Inferior parietal cortex (tissue), 1 donor: ENCODE measurements around the gene MYZAP.

ENCODE experiments used
- DNase-seq: peaks from one replicate; pipeline ENCODE4 v3.0.0-alpha.2; 2016; ENCODE audit errors: extremely low spot score

The MYZAP gene

DNA sequence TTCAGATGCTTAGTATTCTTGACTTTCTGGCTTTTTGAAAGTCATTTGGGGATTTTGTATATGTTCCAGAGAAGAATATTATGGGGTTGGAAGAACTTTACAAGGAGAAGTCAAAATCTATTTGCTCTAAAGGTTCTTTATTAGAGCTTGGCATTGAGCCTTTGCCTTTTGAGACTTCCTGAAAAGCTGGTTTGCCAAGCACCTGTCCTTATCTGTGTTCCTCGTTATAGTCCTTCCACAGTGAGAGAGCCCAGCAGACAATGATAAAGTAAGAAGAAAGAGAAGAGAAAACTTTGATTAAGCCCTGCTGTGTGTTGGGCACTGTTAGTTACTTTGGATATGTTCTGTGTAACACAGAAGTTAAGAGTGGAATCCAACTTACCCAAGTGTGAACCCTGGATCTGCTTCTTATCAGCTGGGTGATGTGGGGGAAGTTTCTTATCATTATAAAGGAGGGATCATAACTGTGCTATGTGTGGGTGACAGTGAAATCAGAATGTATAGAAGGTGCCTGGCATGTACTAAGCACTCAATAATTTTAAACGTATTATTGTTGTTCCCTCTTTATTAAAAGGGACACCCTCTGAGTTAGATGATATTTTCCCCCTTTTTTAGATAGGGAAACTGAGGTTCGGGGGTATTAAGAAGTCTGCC is 70.5 kb downstream of the MYZAP start:
- no peak for DNase-seq

DNA sequence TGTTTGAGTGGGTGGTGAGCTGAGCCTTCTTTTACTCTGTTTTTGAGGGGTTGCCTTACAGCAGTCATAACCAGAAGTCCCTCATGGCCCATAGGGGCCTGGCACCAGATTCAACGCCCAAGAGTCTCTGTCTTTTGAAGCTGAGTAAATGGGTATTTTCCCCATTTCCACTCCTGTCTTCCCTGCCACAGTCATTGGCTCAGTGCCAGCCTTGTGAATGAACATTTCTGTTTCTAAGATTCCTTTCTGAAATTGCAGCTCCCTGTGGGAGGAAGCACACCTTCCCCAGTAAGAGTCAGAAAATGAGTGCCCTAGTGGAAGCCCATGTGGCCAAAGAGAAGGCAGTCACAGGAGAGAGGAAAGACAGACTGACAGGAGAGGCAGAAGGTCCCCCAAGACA is 71.1 kb downstream of the MYZAP start:
- no peak for DNase-seq

DNA sequence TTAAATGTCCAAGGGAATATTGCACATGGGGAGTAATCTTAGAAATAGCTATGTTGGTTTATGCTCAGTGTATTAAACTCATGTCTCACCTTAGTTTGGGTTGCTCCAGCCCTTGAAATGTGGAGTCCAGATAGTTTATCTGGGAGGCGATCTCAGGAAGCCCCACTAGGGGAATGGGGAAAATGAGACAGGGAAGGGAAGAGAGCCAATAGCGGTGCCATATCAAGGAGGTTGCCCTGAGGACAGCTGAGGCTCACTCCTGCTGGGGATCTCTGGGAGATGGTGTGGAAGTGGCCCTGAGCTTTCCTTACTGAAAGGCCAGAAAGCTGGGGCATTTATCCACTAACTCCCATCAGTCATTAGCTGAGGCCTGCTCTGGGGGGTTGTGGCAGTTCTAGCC is 71.6 kb downstream of the MYZAP start:
- DNase-seq, result no peak

DNA sequence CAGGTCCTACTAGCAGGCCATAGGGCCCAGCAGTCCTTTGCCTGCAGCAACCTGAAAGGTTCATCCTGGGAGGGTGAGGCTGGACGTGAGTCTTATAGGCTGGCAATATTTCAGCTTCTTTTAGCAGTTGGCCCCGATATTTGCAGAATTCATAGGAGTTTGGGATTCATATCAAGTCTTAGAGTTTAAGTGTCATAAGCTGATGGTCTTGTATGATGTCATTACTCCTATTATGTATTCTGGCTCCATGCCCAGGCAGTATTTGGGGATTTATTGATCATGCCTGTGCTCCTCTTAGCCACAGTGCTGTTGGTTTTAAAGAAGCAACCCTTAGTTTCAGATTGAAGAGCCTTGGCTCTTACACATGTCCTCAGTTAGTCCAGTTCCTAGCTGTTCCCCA is 73.5 kb downstream of the MYZAP start:
- no peak for DNase-seq

DNA sequence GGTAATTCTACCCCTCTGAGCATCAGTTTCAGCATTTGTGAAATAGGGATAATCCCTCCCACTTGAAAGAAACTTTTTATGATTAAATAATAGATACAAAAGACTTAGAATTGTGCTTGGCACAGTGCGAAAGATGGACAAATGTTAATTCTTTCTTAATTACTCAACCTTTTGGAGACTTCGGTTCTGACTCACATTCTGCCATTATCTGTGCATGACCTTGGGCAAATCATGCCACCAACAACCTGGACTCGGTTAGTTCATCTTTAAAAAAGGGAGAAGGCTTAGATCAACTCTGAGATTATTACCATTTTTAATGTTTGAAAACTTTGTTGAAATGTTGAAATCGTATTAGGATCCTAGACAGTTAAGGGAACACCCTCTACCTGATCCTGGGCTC is 74.2 kb downstream of the MYZAP start:
- DNase-seq, result no peak

DNA sequence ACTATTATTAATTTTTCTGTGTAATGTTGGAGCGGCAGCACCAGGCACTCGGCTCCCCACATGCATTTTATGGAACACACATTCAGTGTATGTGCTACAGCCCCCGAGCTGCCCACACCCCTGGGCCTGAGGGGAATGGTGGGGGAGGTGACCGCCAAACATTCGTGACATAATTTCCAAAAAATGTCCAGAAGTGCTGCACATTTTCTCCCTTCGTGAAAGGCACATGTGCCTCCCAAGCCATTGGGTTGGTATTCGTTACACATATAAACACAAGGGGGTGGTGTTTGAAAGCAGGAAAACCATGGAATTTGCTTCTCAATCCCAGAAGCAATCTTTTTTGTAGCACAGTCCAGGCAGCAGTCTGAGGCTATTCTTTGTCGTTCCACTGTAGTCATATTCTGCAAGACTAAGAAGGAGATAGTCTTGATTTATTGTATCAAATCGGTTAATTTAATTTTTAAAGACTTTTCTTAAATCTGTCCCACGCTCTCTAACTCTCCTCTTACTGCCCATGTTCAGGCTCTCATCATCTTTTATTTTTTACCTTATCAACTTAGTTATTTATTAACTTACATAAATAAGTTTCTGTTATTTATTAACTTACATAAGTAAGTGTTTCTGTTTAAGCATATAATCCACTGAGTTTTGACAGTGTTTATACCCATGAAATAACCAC is 75.6 kb downstream of the MYZAP start:
- peak; percentile 47 for DNase-seq

DNA sequence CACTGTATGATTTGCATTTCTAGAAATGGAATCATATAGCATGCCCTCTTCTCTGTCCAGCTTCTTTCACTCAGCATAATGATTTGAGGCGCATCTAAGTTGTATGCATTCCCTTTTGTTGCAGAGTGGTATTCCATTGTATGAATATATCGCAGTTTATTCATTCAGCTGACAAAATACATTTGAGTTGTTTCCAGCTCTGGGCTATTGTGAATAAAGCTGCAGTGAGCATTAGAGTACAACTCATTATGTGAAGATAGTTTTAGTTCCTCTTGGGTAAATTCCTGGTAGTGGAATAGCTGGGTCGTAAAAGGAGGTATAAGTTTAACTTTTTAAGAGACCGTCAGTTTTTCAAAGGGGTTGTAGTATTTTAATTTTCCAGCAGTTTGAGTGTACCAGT is 76.3 kb downstream of the MYZAP start:
- DNase-seq, result no peak

DNA sequence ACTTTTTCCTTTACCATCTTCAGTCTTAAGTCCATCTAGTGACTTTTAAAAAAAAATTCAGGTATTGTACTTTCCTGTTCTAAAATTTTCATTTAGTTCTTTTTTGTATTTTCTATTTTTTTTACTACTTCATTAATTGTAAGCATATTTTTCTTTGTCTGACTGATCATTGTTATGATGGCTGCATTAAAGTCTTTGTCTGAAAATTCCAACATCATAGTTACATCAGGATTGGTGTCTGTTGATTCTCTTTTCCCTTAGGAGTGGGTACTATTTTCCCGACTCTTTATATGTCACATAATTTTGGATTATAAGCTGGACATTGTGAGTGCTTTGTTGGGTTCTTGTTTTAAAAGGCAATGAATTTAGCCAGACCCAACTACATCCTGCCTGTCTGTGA is 79.9 kb downstream of the MYZAP start:
- DNase-seq, result no peak

DNA sequence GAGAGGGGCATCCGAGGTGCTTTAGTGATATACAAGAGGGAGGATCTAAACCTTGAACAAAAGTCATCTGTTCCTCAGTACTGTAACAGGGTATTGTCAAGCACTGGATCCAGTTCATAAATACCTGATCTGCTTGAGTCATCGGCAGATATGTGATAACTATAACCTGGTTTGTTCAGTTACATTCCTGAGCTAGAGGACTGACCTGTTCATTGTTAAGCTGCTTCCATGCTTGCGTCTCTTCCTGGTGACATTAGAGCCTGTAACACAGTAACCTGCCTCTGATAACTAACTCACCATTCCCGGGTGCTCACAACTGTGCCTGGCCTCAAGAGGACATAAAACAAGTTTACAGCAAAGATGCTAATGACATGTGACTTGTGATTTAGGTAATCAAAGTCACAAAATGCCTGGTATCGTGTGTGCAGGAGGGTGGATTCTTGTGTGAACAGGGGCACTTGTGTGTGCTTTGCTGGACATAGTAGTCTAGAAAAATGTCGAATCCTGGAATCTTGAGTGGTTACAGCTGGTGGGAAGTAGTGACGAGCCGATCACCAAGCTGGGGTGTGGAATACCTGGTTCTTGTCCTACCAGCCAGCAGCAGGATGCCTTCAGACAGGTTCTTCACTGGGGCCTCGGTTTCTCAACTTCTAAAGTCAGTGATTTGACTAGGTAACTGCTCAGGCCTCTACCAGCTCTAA is 83.9 kb downstream of the MYZAP start:
- no peak for DNase-seq

DNA sequence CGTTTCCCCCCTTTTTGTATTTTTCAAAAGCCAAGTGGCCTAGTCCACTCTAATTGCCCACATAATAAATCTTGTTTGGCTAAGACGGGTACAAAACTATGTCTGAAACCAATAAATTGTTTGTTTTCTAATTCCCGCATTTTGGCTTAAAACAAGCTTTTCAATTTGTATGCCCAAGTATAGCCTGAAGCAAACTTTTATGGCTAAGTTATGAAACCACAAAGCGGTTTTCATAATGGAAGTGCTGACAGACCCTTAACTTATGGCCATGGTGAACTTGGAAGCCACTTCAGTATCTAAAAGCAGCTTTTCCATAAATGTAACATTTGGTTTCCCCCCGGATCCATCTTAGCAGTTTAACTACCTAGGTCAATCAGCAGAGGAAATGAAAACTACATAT is 84.9 kb downstream of the MYZAP start:
- DNase-seq, result no peak

DNA sequence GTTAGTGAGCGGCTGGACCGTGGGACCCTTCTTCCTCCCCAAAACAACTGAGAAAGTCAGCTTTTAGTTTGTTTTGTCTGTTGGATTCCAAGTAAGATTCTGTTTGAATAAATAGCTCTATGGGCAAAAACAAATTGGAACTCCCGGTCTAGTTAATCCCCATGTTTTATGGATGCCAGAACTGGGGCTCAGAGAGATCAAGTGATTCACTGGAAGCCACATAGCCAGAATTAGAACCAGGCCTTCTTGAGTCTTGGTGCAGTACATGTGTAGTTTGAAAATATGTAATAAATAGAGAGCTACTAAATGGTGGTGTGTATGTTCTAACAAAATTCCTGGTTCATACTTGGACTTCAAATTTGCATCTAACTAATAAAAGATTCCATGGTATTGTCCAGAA is 85.5 kb downstream of the MYZAP start:
- no peak for DNase-seq

DNA sequence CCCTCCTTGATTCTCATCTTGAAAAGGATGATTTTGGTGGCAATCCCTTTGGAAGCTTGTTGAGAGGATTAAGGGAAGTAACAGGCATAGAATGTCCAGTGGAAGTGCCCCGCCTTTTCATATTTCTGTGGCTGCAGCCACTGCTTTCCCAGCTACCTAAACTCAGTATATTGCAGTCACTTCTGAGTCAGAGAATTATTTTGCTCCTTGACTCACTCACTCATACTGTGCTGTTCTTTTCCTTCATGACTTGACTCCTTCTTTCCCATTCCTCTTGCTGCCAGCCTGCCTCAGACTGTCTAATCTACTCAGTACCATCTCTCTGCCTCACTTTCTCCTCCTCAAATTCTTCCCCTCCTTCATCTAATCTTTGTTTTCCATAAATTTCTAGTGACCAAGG is 88.3 kb downstream of the MYZAP start:
- DNase-seq, result no peak

DNA sequence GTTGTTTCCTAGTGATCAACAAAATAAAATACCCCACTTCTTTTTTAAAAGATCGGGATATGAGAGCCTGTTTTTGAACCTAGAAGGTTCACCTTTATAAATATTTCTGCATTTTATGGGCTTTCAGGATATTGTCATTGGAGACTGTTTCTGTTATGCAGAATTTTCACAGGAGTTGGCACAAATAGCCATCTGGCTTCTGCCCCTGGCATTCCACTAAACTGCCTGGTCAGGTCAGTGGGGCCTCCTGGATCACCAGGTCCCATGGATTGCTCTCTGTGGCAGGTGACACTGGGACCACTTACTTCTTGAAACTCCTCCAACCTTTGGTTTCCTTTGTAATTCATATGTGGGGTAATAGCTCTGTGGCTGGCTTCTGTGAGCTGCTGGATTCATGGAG is 89.3 kb downstream of the MYZAP start:
- DNase-seq, result no peak

DNA sequence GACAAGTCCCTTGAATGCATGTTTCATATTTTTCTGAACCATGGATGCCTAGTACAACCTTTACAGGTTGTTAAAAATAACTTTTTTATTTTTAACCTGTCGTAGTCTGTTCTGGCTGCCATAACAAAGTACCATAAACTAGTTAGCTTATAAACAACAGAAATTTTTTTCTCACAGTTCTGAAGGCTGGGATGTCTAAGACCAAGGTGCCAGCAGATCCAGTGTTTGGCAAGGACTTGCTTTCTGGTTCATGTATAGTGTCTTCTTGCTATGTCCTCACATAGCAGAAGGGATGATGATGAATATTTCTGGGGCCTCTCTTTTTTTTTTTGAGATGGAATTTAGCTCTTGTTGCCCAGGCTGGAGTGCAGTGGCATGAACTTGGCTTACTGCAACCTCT is 91.8 kb downstream of the MYZAP start:
- DNase-seq, result no peak

DNA sequence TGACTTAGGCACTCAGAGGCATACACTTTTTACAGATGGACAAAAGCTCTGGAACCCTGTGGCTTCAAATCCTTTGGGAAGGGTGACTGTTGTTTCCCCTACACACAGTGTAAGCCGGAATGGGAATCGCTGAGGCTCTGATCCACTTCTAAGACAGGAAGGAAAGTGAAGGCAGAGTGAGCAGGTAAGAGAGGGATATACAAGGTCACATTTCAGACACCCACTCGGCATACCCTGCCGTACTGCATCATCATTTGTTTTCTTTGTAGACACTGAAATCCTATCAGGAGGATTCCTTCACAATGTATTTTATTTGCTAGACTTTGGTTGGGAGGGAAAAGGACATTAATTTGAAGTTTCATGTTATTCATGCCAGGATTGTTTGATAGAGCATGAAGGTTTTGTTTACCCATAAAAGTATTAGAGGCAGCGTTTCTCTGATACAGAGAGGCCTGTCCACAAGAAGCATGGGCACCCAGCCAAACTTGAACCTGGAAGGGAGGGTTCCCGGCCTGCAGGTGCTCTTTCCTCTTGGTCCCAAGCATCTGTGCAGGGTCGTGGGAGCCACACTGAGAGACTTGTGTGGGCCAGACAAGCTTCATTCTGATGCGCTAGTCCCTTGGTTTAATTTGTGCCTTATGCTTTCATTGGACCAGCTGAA is 92.9 kb downstream of the MYZAP start:
- no peak for DNase-seq

DNA sequence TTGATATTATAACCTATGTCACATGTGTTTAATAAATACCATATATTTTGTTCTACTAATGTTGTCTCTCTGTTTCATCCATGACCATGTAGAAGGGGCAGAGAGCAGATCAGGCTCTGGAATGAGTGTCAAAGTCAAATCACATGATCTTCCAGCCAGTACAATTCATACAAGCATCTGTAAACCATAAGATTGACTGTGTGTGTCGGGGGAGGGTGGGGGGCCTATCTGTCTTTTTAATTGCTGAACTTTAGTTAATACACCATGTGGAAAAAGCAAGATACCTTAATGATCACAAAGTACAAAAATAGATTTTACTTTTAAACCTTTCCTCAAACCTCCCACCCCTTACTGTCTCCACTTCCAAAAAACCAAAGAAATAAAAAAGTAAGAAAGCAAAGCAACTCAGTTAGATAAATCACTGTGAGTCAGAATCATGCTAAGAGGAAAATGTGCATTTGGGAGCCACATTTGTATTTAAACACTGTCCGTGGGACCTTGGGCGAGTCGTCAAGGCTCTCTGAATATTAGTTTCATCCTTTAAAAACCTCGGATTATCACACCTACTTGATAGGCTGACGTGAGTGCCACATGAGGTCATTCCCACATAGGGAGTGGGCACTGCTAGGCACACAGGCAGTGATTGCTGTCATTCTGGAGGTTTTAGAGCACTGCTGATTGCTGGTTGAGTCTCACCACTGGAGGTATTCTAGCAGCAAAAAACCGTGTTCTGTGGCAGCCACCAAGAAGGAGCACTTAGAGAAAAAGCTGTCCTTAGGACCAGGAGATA is 93.8 kb downstream of the MYZAP start:
- DNase-seq, result no peak

DNA sequence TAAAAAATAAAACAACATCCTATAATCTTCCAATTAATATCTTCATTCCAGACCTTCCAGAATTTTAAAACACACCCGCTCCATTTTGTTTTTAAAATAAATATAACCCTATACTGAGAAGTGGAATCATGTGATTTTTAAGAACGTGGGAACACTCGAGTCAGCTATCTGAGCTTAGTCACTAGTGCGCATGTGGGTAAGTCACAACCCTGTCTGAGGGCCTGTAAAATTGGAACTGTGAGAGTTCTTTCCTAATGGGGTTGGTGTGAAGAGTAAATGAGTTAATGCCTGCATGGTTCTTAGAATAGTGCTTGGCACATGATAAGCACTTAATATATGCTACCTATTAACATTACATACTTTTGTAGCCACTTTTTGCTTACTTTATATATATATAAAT is 95.0 kb downstream of the MYZAP start:
- no peak for DNase-seq

DNA sequence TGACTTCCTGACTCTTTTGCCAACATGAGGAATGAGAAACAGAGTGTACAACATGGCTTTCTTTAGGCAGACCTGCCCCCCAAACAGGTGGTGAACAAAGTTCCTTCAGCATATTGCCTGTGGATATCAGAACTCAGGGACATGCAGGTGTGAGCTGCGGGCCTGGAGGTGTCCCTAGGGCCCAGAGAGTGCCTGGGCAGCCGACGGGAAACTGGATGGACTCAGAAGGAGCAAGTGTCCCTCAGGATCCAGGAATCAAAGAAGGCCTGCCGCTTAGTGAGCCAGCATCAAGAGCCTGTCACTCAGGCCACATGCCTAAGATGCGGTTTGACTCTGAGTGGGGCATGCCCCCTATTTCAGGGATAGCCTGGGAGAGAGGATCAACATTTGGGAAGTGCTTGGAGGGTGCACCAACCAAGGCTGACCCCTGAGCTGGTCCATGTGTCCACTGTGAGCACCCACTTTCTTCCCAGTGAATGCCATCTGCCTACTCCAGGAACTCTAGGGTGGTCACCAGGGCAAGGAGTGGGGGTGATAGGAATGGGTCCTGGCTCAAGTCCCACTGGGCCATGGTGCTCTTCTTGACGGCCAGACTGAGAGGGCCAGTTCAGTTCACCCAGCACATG is 98.8 kb downstream of the MYZAP start:
- DNase-seq, result no peak

DNA sequence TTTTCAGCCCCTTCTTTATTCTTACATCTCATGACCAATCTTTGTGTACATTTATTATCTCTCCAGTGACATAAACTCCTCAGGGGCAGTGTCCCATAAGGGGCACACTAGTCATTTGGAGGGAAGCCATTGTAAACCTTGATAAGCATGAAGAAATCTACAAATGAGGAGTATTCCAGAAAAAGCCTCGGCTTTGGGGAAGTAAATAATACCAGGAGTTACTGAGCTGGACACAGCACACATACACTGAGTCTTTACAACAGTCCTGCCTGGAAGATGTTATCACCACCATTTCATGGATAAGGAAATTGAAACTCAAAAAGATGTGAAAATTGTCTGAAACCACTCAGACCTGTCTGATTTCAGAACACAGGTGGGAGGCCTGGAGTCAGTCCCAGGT is 99.4 kb downstream of the MYZAP start:
- no peak for DNase-seq

DNA sequence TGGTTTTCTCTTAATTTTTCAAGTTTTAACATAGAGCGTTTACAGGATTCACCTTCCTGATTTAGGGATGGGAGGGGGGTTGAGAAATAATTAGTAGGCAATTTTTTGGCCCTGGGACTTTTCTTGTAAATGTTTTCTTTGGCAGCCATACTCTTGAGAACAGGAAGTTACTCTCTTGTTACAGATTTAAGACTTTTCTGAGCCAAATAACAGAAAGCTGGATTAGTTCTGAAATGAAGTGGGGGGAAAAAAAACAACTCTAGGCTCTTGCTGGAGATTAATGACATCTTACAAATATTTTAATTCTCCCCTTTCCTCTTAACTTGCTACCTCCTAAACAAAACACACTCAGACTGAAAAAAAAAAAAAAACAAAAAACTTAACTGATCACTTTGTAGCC is 101.0 kb downstream of the MYZAP start:
- no peak for DNase-seq

DNA sequence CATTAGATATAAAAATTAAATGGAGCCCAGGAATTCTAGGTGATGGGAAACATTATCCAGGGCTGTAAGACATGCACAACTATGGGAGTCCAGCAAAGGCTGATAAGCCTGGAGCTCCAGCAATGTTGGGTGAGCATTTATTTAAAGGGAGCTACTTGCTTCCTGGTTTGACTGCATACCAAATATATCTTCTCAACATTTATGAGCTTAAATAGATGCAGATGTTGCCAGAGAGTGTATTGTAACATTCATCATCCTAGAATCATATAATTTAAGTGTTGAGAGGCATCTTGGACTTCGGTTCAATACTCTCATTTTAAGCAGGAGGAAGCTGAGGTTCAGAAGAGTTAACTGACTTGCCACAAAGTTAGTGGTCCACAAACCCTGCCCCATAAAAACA is 102.6 kb downstream of the MYZAP start:
- no peak for DNase-seq

DNA sequence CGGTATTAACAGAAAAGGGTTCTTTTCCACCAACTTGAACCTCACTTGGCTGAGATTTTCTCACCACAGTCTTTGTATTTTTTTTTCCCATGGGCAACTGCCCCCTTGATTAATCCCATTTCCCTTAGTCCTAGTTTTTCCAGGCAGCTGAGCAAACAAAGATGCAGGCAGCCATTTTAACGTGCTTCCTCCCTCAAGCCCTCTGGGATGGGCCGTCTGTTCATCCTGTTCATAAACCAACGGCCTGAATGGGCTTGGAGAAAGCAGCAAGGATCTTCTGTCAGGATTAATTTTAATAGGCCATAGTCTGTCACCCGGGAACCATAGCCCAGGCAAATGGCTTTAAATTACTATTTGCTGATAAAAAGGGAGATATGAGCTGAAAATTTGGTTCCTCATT is 104.4 kb downstream of the MYZAP start:
- DNase-seq, result no peak
